OCI-LY7 (cell line): ENCODE measurements around the gene DHCR24. TPM values are rescaled to one million over a fixed set of nuclear protein-coding genes. Genes with fewer than 3 reads are reported as not detected.

Source experiments
- BruUV-seq: library from RNA; stranded (reverse); fragments of 400-500 nt; replicated peaks from 2 replicates; lab custom pipeline; 2021; lab: Mats Ljungman, UMichigan
- CTCF ChIA-PET: fragments of 300-600 bp; sonication (Branson Sonifier 250); formaldehyde crosslinking; loops from one replicate; lab custom pipeline; 2022; ENCODE audit warnings: antibody characterized with exemption; ENCODE audit not compliant: unreplicated experiment; lab: Charles Lee
- POLR2A ChIA-PET: fragments of 300-600 bp; sonication (Branson Sonifier 250); formaldehyde crosslinking; loops from one replicate; lab custom pipeline; 2022; ENCODE audit warnings: antibody characterized with exemption; lab: Charles Lee
- DNase-seq: peaks from one replicate; pipeline ENCODE4 v3.0.0-alpha.2; 2015; ENCODE audit warnings: low spot score
- H2AFZ ChIP-seq: fragments of 200-600 bp; sonication (generic), shearing (Covaris generic); 2 replicates; pipeline ENCODE4 v1.6.1; 2014; ENCODE audit warnings: mild to moderate bottlenecking, antibody characterized with exemption, low read length, moderate library complexity
- H3K27ac ChIP-seq: fragments of 200-600 bp; sonication (generic); 2 replicates; pipeline ENCODE4 v1.5.1; 2014; ENCODE audit warnings: mixed run types, low read depth, mild to moderate bottlenecking, moderate library complexity, low read length, inconsistent platforms; ENCODE audit not compliant: poor library complexity, severe bottlenecking
- H3K36me3 ChIP-seq: fragments of 200-600 bp; sonication (generic); 2 replicates; pipeline ENCODE4 v1.6.1; 2014; ENCODE audit warnings: mild to moderate bottlenecking, antibody characterized with exemption, low read length, moderate library complexity, mixed read lengths; ENCODE audit not compliant: insufficient read depth
- H3K4me1 ChIP-seq: fragments of 200-600 bp; sonication (generic); 2 replicates; pipeline ENCODE4 v1.5.1; 2014; ENCODE audit warnings: mild to moderate bottlenecking, low read length; ENCODE audit not compliant: insufficient read depth, poor library complexity, severe bottlenecking
- H3K4me2 ChIP-seq: fragments of 200-600 bp; sonication (generic); 2 replicates; pipeline ENCODE4 v1.6.1; 2014; ENCODE audit warnings: mild to moderate bottlenecking, low read length
- H3K4me3 ChIP-seq: fragments of 200-600 bp; sonication (generic); 2 replicates; pipeline ENCODE4 v1.5.1; 2014; ENCODE audit warnings: mild to moderate bottlenecking, low read depth, low read length; ENCODE audit not compliant: poor library complexity, severe bottlenecking
- H3K79me2 ChIP-seq: fragments of 200-600 bp; sonication (generic); 2 replicates; pipeline ENCODE4 v1.6.1; 2016; ENCODE audit warnings: low read depth, mild to moderate bottlenecking, low read length, moderate library complexity, mixed read lengths; ENCODE audit not compliant: insufficient read depth
- H3K9me2 ChIP-seq: fragments of 200-600 bp; sonication (generic); 2 replicates; pipeline ENCODE4 v1.6.1; 2016; ENCODE audit warnings: mild to moderate bottlenecking, low read length, mixed read lengths; ENCODE audit not compliant: insufficient read depth
- H3K9me3 ChIP-seq: fragments of 200-600 bp; sonication (generic); 2 replicates; pipeline ENCODE4 v1.6.1; 2014; ENCODE audit warnings: mild to moderate bottlenecking, mixed run types, low read length, mixed read lengths
- H4K20me1 ChIP-seq: fragments of 200-600 bp; sonication (generic); 2 replicates; pipeline ENCODE4 v1.6.1; 2014; ENCODE audit warnings: mild to moderate bottlenecking, antibody characterized with exemption, low read length, moderate library complexity, mixed read lengths; ENCODE audit not compliant: insufficient read depth
- CTCF ChIP-seq: fragments of 200-600 bp; sonication (generic); conservative IDR thresholded peaks from 2 replicates; pipeline ENCODE4 v1.5.1; 2014; ENCODE audit warnings: mild to moderate bottlenecking, antibody characterized with exemption, low read length, moderate library complexity, mixed read lengths
- EZH2phosphoT487 ChIP-seq: fragments of 200-600 bp; sonication (generic); IDR thresholded peaks from 2 replicates; pipeline ENCODE4 v1.6.1; 2018; ENCODE audit warnings: low read depth, borderline replicate concordance, mild to moderate bottlenecking, mixed run types, antibody characterized with exemption, low read length, moderate library complexity, mixed read lengths
- intact Hi-C: fragments of 100-400 bp; cut with micrococcal nuclease; formaldehyde crosslinking; loops from one replicate; pipeline ENCODE4 v1.10.0; 2022; ENCODE audit not compliant: unreplicated experiment
- total RNA-seq, 2 experiments: library from RNA; depleted of rRNA in 1 of 2; stranded (reverse); fragments of >200 nt in 1 of 2; shearing (Covaris generic) in 1 of 2; gene quantifications; 2 replicates each; pipeline ENCODE4 v1.2.3, GENCODE V29; 2014 to 2022

DHCR24 gene
- total RNA-seq, 2 experiments from 2014 or later, result 45.7 to 93.6 TPM

GRCh38 chr1:54892586-54892985, 5.6 kb upstream of the DHCR24 start:
- Histone ChIP-seq H3K4me2 (no peak overlapping the region), H2AFZ (no peak overlapping the region), H3K27ac (no peak overlapping the region), H3K36me3 (no peaks in the 10 kb centered on the region), H3K9me3 (no peaks in the 10 kb centered on the region), H3K4me1 (peaks cover 8% of the 10 kb centered on the region), H3K79me2 (no peaks in the 10 kb centered on the region), H4K20me1 (no peaks in the 10 kb centered on the region), H3K9me2 (no peaks in the 10 kb centered on the region), H3K4me3 (no peak overlapping the region)
- DNase-seq, result no peak
- ChIA-PET CTCF (no interaction called here), POLR2A (interaction anchor here (0.7 to 1.1 kb wide), 2 partner anchors 36 to 54 kb away, joined by 3 to 4 read pairs; no protein-coding TSS in a partner anchor)
- no TSS peak for BruUV-seq
- TF ChIP-seq CTCF (no peak), EZH2phosphoT487 (no peak)
- intact Hi-C loops, result no loop called here

GRCh38 chr1:54889132-54889725, 2.2 kb upstream of the DHCR24 start:
- peaks cover 28% of the 10 kb centered on the region for H3K4me1 ChIP-seq
- H3K36me3 ChIP-seq, result peaks cover 9% of the 10 kb centered on the region; the same call in 1 of the 2 replicates
- H3K9me2 ChIP-seq, result no peaks in the 10 kb centered on the region
- no peak for DNase-seq
- H3K4me3 ChIP-seq, result no peak overlapping the region
- intact Hi-C loops, result no loop called here
- no peak overlapping the region for H3K4me2 ChIP-seq
- H3K79me2 ChIP-seq, result peaks cover 23% of the 10 kb centered on the region
- CTCF ChIA-PET, result no interaction called here
- H3K9me3 ChIP-seq, result no peaks in the 10 kb centered on the region
- TF ChIP-seq EZH2phosphoT487 (no peak), CTCF (no peak)
- no peak overlapping the region for H2AFZ ChIP-seq
- BruUV-seq, result no TSS peak
- POLR2A ChIA-PET, result interaction anchor here (0.6 kb wide), 1 partner anchor 115 kb away, joined by 3 read pairs; no protein-coding TSS in a partner anchor
- peaks cover 11% of the 10 kb centered on the region; the same call in 1 of the 2 replicates for H4K20me1 ChIP-seq
- H3K27ac ChIP-seq, result no peak overlapping the region
